H1 (cell line): Measurements from ENCODE around the gene SLC13A3. TPM values are rescaled to one million over a fixed set of nuclear protein-coding genes. Genes with fewer than 3 reads are reported as not detected.

Experiments
- CTCF ChIA-PET: fragments of 300-600 bp; sonication (Branson Sonifier 250); formaldehyde crosslinking; loops from one replicate; lab custom pipeline; 2021; ENCODE audit not compliant: partially characterized antibody; lab: Charles Lee
- POLR2A ChIA-PET: fragments of 300-600 bp; sonication (Branson Sonifier 250); formaldehyde crosslinking; loops from one replicate; lab custom pipeline; 2021; ENCODE audit warnings: inconsistent platforms; ENCODE audit not compliant: partially characterized antibody; lab: Charles Lee
- DNase-seq, 2 experiments: peaks; one replicate each; pipeline versions ENCODE4 v3.0.0 to v3.0.0-alpha.2; 2010 to 2022; ENCODE audit warnings: low spot score in 2 of 2, low read depth in 1 of 2, mixed read lengths in 1 of 2
- FAIRE-seq: peaks from 2 replicates; lab custom pipeline; 2011; peaks lifted over from hg19 to GRCh38; lab: Jason Lieb, UNC
- H2AFZ ChIP-seq: 2 replicates; pipeline ENCODE4 v1.8.1; 2012; ENCODE audit warnings: low read length, inconsistent platforms
- H2AK5ac ChIP-seq: 2 replicates; pipeline ENCODE4 v1.6.1; 2013; ENCODE audit warnings: low read depth, low read length
- H2BK120ac ChIP-seq: replicated peaks from 2 replicates; pipeline ENCODE3; 2013; ENCODE audit warnings: low read depth, low read length, inconsistent platforms
- H2BK12ac ChIP-seq: 2 replicates; pipeline ENCODE4 v1.6.1; 2013; ENCODE audit warnings: low read depth, low read length
- H2BK15ac ChIP-seq: 2 replicates; pipeline ENCODE4 v1.6.1; 2013; ENCODE audit warnings: low read length
- H2BK20ac ChIP-seq: 2 replicates; pipeline ENCODE4 v1.6.1; 2013; ENCODE audit warnings: low read length
- H2BK5ac ChIP-seq: 2 replicates; pipeline ENCODE4 v1.6.1; 2013; ENCODE audit warnings: low read depth, low read length
- H3K14ac ChIP-seq: 2 replicates; pipeline ENCODE4 v1.6.1; 2013; ENCODE audit warnings: inconsistent platforms; ENCODE audit not compliant: insufficient read length
- H3K18ac ChIP-seq: 2 replicates; pipeline ENCODE4 v1.6.1; 2013; ENCODE audit warnings: low read length; ENCODE audit errors: extremely low read depth
- H3K23ac ChIP-seq: 2 replicates; pipeline ENCODE4 v1.6.1; 2013; ENCODE audit warnings: inconsistent platforms; ENCODE audit not compliant: insufficient read length
- H3K23me2 ChIP-seq: 2 replicates; pipeline ENCODE4 v1.6.1; 2013; ENCODE audit warnings: low read depth, low read length
- H3K27ac ChIP-seq: 2 replicates; pipeline ENCODE4 v1.6.1; 2011; ENCODE audit warnings: low read depth, low read length, inconsistent platforms
- H3K27me3 ChIP-seq, 4 experiments: replicated peaks in 1 of 4; 1 replicate in 1 of 4; 2 replicates in 3 of 4; pipeline versions ENCODE4 v1.6.1 to v1.8.1; 2011 to 2013; ENCODE audit warnings: low read length in 3 of 4, mild to moderate bottlenecking in 3 of 4, inconsistent platforms in 2 of 4, mixed read lengths in 2 of 4, moderate library complexity in 1 of 4; ENCODE audit not compliant: control insufficient read depth in 3 of 4, insufficient read depth in 3 of 4; ENCODE audit errors: extremely low read depth in 1 of 4
- H3K36me3 ChIP-seq, 4 experiments: 2 replicates each; pipeline versions ENCODE4 v1.6.1 to v1.8.1; 2011 to 2013; ENCODE audit warnings: mild to moderate bottlenecking in 4 of 4, low read length in 3 of 4, moderate library complexity in 2 of 4, control low read depth in 1 of 4, inconsistent platforms in 1 of 4; ENCODE audit not compliant: insufficient read depth in 4 of 4, control insufficient read depth in 2 of 4
- H3K4ac ChIP-seq: replicated peaks from 2 replicates; pipeline ENCODE3; 2013; ENCODE audit warnings: low read length, low read depth, mixed read lengths, inconsistent platforms; ENCODE audit not compliant: insufficient read length
- H3K4me1 ChIP-seq, 4 experiments: replicated peaks in 1 of 4; 1 replicate in 1 of 4; 2 replicates in 3 of 4; pipeline versions ENCODE4 v1.6.1 to v1.8.1; 2011 to 2013; ENCODE audit warnings: low read length in 3 of 4, inconsistent platforms in 2 of 4, mixed read lengths in 1 of 4; ENCODE audit not compliant: insufficient read depth in 4 of 4, control insufficient read depth in 3 of 4
- H3K4me2 ChIP-seq, 2 experiments: 2 replicates each; pipeline versions ENCODE4 v1.6.1 to v1.8.1; 2011 to 2013; ENCODE audit warnings: low read depth in 2 of 2, low read length in 2 of 2, control low read depth in 1 of 2, inconsistent platforms in 1 of 2, mild to moderate bottlenecking in 1 of 2; ENCODE audit not compliant: insufficient read depth in 1 of 2
- H3K4me3 ChIP-seq, 4 experiments: fragments of 200-600, 300-600 bp in 1 of 4; sonication (generic), shearing (Covaris generic), sonication (Bioruptor Twin) in 1 of 4; 2 replicates each; pipeline versions ENCODE4 v1.5.1 to v1.8.1; 2011 to 2016; ENCODE audit warnings: low read length in 4 of 4, low read depth in 3 of 4, control low read depth in 2 of 4, inconsistent platforms in 2 of 4, mild to moderate bottlenecking in 2 of 4, mixed read lengths in 1 of 4, moderate library complexity in 1 of 4; ENCODE audit not compliant: insufficient read depth in 2 of 4; ENCODE audit errors: extremely low read depth in 1 of 4
- H3K56ac ChIP-seq: replicated peaks from 2 replicates; pipeline ENCODE3; 2013; ENCODE audit warnings: low read depth, mild to moderate bottlenecking, mixed read lengths, low read length, inconsistent platforms; ENCODE audit not compliant: insufficient read length
- H3K79me1 ChIP-seq: 2 replicates; pipeline ENCODE4 v1.6.1; 2013; ENCODE audit warnings: low read depth, low read length, control low read depth
- H3K79me2 ChIP-seq, 2 experiments: 2 replicates each; pipeline versions ENCODE4 v1.6.1 to v1.8.1; 2012 to 2013; ENCODE audit warnings: low read length in 2 of 2, mild to moderate bottlenecking in 2 of 2, inconsistent platforms in 1 of 2; ENCODE audit not compliant: insufficient read depth in 2 of 2, control insufficient read depth in 1 of 2
- H3K9ac ChIP-seq, 4 experiments: replicated peaks in 1 of 4; 1 replicate in 1 of 4; 2 replicates in 3 of 4; pipeline versions ENCODE4 v1.6.1 to v1.8.1; 2011 to 2013; ENCODE audit warnings: low read depth in 3 of 4, low read length in 3 of 4, control low read depth in 2 of 4, mild to moderate bottlenecking in 2 of 4, moderate library complexity in 2 of 4, inconsistent platforms in 1 of 4; ENCODE audit errors: extremely low read depth in 1 of 4
- H3K9me3 ChIP-seq, 2 experiments: 2 replicates each; pipeline versions ENCODE4 v1.6.1 to v1.8.1; 2012 to 2013; ENCODE audit warnings: mild to moderate bottlenecking in 2 of 2, moderate library complexity in 2 of 2, control low read depth in 1 of 2, inconsistent platforms in 1 of 2, low read depth in 1 of 2, low read length in 1 of 2, mixed read lengths in 1 of 2; ENCODE audit not compliant: insufficient read depth in 2 of 2
- H4K20me1 ChIP-seq, 2 experiments: replicated peaks in 1 of 2; 2 replicates each; pipeline versions ENCODE3 to v1.8.1; 2011 to 2013; ENCODE audit warnings: inconsistent platforms in 2 of 2, low read length in 2 of 2, mild to moderate bottlenecking in 1 of 2; ENCODE audit not compliant: insufficient read depth in 2 of 2, control insufficient read depth in 1 of 2
- H4K5ac ChIP-seq: 2 replicates; pipeline ENCODE4 v1.6.1; 2013; ENCODE audit warnings: low read length, low read depth, mixed read lengths, inconsistent platforms; ENCODE audit not compliant: insufficient read length
- H4K8ac ChIP-seq: 2 replicates; pipeline ENCODE4 v1.8.0; 2013; ENCODE audit warnings: mild to moderate bottlenecking, moderate library complexity, low read length, inconsistent platforms; ENCODE audit not compliant: insufficient read depth; ENCODE audit errors: extremely low read depth
- H4K91ac ChIP-seq: replicated peaks from 2 replicates; pipeline ENCODE3; 2013; ENCODE audit warnings: low read length, mixed read lengths, inconsistent platforms; ENCODE audit not compliant: insufficient read length
- KDM1A ChIP-seq: fragments of 200-600, 300-600 bp; sonication (generic); IDR thresholded peaks from 2 replicates; pipeline ENCODE4 v1.7.1; 2016; ENCODE audit warnings: mild to moderate bottlenecking, low read length, borderline replicate concordance
- POLR2A ChIP-seq, 2 experiments: IDR thresholded peaks; 1 replicate in 1 of 2; 2 replicates in 1 of 2; pipeline ENCODE4 v1.6.1; 2011; ENCODE audit warnings: low read depth in 2 of 2, low read length in 2 of 2, mild to moderate bottlenecking in 2 of 2; ENCODE audit errors: control extremely low read depth in 1 of 2
- SP2 ChIP-seq: IDR thresholded peaks from 2 replicates; pipeline ENCODE4 v1.6.1; 2012; ENCODE audit warnings: mild to moderate bottlenecking, low read length, inconsistent platforms
- ZNF274 ChIP-seq: IDR thresholded peaks from 2 replicates; pipeline ENCODE4 v1.7.0; 2012; ENCODE audit warnings: low read length, borderline replicate concordance; ENCODE audit errors: extremely low read depth
- WGBS, 2 experiments: shearing (Covaris generic) in 1 of 2; methylation state at CpG; one replicate each; pipeline versions ENCODE4 v1.1.6 to v1.1.7; 2013 to 2015; ENCODE audit warnings: low lambda C conversion rate in 2 of 2, mixed read lengths in 2 of 2, inconsistent platforms in 1 of 2, low coverage in 1 of 2, missing lambda C conversion rate in 1 of 2; ENCODE audit not compliant: insufficient replicate concordance in 2 of 2, insufficient coverage in 1 of 2, insufficient read length in 1 of 2; ENCODE audit errors: extremely low coverage in 1 of 2, missing lambda C conversion rate in 1 of 2; 5-methylcytosine and 5-hydroxymethylcytosine counted together
- polyA plus RNA-seq, 7 experiments: library from polyadenylated mRNA; depleted of rRNA in 3 of 7; stranded (reverse) in 5 of 7; unstranded in 2 of 7; fragments of >200 nt in 5 of 7; fragments of 200-250 nt in 2 of 7; gene quantifications; 1 replicate in 5 of 7; 2 replicates in 1 of 7; 4 replicates in 1 of 7; pipeline versions ENCODE4 v1.2.1 to v1.2.3, GENCODE V29; 2011 to 2013; ENCODE audit warnings: missing spikeins in 2 of 7, mixed read lengths in 2 of 7
- total RNA-seq: library from RNA; stranded (reverse); fragmentation: NEBNext Ultra II Directional; extraction: Animal tissue kit (Norgen Biotek cat#: 25700); gene quantifications from 2 replicates; pipeline ENCODE4 v1.2.1, GENCODE V29; 2021

SLC13A3 gene
- total and polyA plus RNA-seq, 2 of the 8 experiments (the other 6 are each of a cell fraction or from before 2014, with no cell fraction given), result 9.4 to 12.6 TPM

DNA sequence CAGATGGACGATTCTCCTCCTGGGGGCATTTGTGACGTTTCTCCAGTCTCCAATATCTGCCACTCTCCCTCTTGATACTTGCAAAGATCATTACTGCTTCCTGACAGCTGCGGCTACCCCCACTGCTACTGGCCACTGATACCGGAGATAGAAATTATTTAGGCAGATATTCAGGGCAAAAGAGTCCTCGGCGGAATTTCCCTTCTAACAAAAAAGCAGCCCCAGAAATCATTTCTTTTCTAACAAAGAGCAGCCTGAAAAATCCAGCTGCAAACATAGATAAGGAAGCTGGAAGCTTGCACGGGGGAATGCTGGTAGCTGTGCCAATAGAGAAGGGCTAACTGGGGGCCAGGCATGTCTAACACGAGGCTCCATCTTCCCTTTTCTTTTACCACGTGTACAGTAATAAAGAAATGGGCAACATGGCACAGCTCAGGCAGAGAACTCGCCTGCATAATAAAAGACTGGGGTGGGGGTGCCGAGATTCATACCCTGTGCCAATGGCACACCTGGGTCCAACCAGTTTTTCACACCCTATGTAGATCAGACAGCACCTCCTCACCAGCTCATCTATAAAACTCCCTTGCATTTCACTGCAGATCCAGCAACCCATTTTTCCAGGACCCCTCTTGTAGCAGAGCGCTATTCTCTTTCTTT lies 31.9 kb upstream of the SLC13A3 start:
- Histone ChIP-seq H3K79me2 (peaks cover 6 to 67% of the 10 kb centered on the region in 2 experiments), H3K23me2 (peaks cover 5% of the 10 kb centered on the region; the same call in 1 of the 2 replicates), H3K27me3 (no peaks in the 10 kb centered on the region), H3K9ac (peak overlapping the region in 2 of 4 experiments; percentile 74 to 96; a peak in 4 of 7 replicates), H2AFZ (no peak overlapping the region), H2BK15ac (peak overlapping the region; percentile 12; the same call in 1 of the 2 replicates), H4K8ac (no peak overlapping the region), H2BK20ac (0 out of 2 replicates have a peak overlapping the region, but pooled peaks have one; percentile 43), H4K91ac (no peak overlapping the region), H3K18ac (peak overlapping the region; percentile 93), H3K4me1 (peaks cover 12 to 24% (median 16%) of the 10 kb centered on the region in 4 experiments), H3K27ac (no peak overlapping the region), H3K14ac (no peak overlapping the region), H3K9me3 (no peaks in the 10 kb centered on the region), H3K79me1 (peaks cover 4% of the 10 kb centered on the region; the same call in 1 of the 2 replicates), H3K23ac (no peak overlapping the region), H2BK12ac (peak overlapping the region; percentile 4; the same call in 1 of the 2 replicates), H2BK120ac (peak overlapping the region; percentile 57), H2AK5ac (0 out of 2 replicates have a peak overlapping the region, but pooled peaks have one; percentile 41), H3K4me3 (peak overlapping the region; percentile 11 to 81 (median 52)), H3K36me3 (peaks cover 2 to 38% (median 14%) of the 10 kb centered on the region in 4 experiments; a peak in 7 of 8 replicates), H3K4me2 (peak overlapping the region; percentile 70 to 97), H4K5ac (peak overlapping the region; percentile 89), H3K4ac (no peak overlapping the region), H4K20me1 (peaks cover 0 to 3% of the 10 kb centered on the region in 2 experiments), H3K56ac (no peak overlapping the region), H2BK5ac (peak overlapping the region; percentile 46)
- DNase-seq (no peak), FAIRE-seq (no peak)
- TF ChIP-seq POLR2A (IDR thresholded peaks at IDR 0.05; ENCODE audit: control extremely low read depth in 1 of 2, low read depth in 2 of 2, low read length in 2 of 2) (peak in 1 of 2 experiments; percentile 13; a peak in 1 of 3 replicates), SP2 (no peak), ZNF274 (no peak), KDM1A (no peak)
- 77% methylated on average over 12 of the region's 12 CpGs; no CpG with 5 or more reads in 1 of the 2 experiments for WGBS, 2 experiments
- POLR2A ChIA-PET, result interaction anchor here (0.6 to 5.7 kb wide), 31 partner anchors 7 to 356 kb away, joined by 3 to 36 read pairs (median 4); partner anchors contain the start of genes OCSTAMP and ZNF334
- CTCF ChIA-PET, result interaction anchor here (0.7 to 4.3 kb wide), 13 partner anchors 11 to 138 kb away, joined by 3 to 22 read pairs (median 6); partner anchors contain the start of gene OCSTAMP
